Tibial nerve (tissue), 4 donors: ENCODE data around the gene SHOC1.

ENCODE experiments used
- EP300 ChIP-seq, 2 donors: sonication (generic); formaldehyde crosslinking; IDR thresholded peaks; one replicate each; pipeline ENCODE4 v1.6.1; 2017; ENCODE audit warnings: antibody characterized with exemption in 2 of 2, mild to moderate bottlenecking in 1 of 2
- POLR2A ChIP-seq, 2 donors: fragments of 450-650 bp; IDR thresholded peaks; one replicate each; pipeline ENCODE4 v1.6.1; 2017; ENCODE audit warnings: antibody characterized with exemption in 2 of 2, mild to moderate bottlenecking in 2 of 2, moderate library complexity in 2 of 2
- TF ChIP-seq, protein P1 (sequence below), 5 experiments: fragments of 200-600 bp in 3 of 5; fragments of 450-650 bp in 2 of 5; sonication (generic) in 3 of 5; IDR thresholded peaks; one replicate each; pipeline ENCODE4 v1.5.1; 2016 to 2019; ENCODE audit warnings: antibody characterized with exemption in 5 of 5, mild to moderate bottlenecking in 3 of 5, moderate library complexity in 2 of 5

DNA sequence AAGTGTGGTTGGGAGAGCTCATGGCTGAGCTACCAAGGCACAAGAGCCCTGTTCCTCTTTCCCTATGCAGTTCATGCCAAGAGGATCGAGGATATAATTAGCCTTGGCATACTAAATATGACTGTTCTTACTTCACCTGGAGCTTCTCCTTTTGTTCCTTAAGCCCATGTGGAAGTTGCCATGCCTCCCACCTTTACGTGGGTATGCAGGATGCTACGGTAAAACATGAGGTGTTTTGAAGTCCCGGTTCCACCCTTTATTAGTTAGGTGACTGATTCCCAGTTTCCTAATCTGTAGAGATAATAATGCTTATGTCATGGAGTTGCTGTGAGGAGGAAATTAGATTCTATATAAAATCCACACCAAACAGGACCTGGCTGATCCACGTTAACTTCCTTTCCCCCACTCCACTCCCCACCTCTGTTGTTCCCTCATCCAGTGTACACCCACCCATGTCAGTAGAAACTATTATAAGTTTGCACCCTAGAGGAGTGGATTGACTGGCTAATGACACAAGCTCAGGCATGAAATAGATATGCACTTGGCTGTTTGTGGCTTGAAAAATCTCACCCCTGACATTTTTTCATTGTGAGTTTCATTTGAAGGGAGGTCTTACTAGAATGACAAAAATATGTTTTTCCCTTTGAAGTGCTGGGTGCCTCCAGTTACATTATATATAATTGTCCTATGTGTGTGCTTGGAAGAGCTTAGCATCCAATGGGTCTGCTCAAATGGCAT is 36.8 kb upstream of the SHOC1 start:
- TF ChIP-seq, protein P1, sequence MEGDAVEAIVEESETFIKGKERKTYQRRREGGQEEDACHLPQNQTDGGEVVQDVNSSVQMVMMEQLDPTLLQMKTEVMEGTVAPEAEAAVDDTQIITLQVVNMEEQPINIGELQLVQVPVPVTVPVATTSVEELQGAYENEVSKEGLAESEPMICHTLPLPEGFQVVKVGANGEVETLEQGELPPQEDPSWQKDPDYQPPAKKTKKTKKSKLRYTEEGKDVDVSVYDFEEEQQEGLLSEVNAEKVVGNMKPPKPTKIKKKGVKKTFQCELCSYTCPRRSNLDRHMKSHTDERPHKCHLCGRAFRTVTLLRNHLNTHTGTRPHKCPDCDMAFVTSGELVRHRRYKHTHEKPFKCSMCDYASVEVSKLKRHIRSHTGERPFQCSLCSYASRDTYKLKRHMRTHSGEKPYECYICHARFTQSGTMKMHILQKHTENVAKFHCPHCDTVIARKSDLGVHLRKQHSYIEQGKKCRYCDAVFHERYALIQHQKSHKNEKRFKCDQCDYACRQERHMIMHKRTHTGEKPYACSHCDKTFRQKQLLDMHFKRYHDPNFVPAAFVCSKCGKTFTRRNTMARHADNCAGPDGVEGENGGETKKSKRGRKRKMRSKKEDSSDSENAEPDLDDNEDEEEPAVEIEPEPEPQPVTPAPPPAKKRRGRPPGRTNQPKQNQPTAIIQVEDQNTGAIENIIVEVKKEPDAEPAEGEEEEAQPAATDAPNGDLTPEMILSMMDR (IDR thresholded peaks at IDR 0.05) = no peak
- TF ChIP-seq POLR2A (IDR thresholded peaks at IDR 0.05) (no peak), EP300 (IDR thresholded peaks at IDR 0.05) (no peak)
